ENCODE measurements around the gene MOB3A.

The MOB3A gene

GRCh38 chr19:2057484-2058469, 38.3 kb downstream of the MOB3A start:
- no peak for DNase-seq

GRCh38 chr19:2056837-2057192, 39.3 kb downstream of the MOB3A start:
- no peak for DNase-seq

GRCh38 chr19:2055931-2056836, 39.9 kb downstream of the MOB3A start:
- no peak for DNase-seq

GRCh38 chr19:2054763-2055162, 41.4 kb downstream of the MOB3A start:
- no peak for DNase-seq

GRCh38 chr19:2053601-2054389, 42.3 kb downstream of the MOB3A start:
- DNase-seq, result no peak

GRCh38 chr19:2051773-2052704, 44.1 kb downstream of the MOB3A start:
- peak; percentile 36 for DNase-seq

- peak; percentile 96 for DNase-seq
These were observed 44.9 kb downstream of the MOB3A start, which contains the start of gene MKNK2 for GRCh38 chr19:2050991-2051772. TSS of gene MKNK2 (minus strand) at chr19:2051244. CDS start at chr19:2050851, 393 bp downstream.

GRCh38 chr19:2050349-2050990, 45.7 kb downstream of the MOB3A start:
- no peak for DNase-seq

GRCh38 chr19:2049741-2050348, 46.3 kb downstream of the MOB3A start:
- peak; percentile 59 for DNase-seq

- no peak for DNase-seq
These were observed 47.0 kb downstream of the MOB3A start for GRCh38 chr19:2048959-2049740.

GRCh38 chr19:2048104-2048958, 47.8 kb downstream of the MOB3A start:
- no peak for DNase-seq

GRCh38 chr19:2047449-2048103, 48.5 kb downstream of the MOB3A start:
- DNase-seq, result no peak

GRCh38 chr19:2047076-2047448, 49.1 kb downstream of the MOB3A start:
- no peak for DNase-seq

GRCh38 chr19:2046046-2046907, 49.8 kb downstream of the MOB3A start:
- DNase-seq, result no peak

GRCh38 chr19:2045501-2046045, 50.6 kb downstream of the MOB3A start:
- DNase-seq, result no peak
